ENCODE results near the gene GSTT2B. TPM values are rescaled to one million over a fixed set of nuclear protein-coding genes. Genes with fewer than 3 reads are reported as not detected.
"Not testable (repeated sequence)": the region's sequence is repeated elsewhere in the genome, so short reads cannot be mapped to it uniquely, and the experiment has no call there.

Gene GSTT2B
- total RNA-seq, 3 donors from 2014 or later (not counting 1 experiment from before 2014, with no cell fraction given), result not detected

DNA sequence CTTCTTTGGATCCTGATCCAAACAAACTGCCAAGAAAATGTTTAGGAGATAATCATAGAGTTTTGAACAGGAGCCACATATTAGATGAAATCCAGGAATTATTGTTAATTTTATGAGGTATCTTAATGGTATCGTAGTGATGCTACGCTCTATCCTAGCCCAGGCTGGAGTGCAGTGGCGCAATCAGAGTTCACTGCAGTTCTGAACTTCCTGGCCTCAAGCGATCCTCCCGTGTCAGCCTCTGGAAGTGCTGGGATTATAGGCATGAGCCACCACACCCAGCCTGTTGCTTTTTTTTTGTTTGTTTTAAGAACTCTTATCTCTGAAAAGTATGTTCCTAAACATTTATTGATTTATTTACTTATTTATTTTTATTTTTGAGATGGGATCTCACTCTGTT lies 41.9 kb upstream of the GSTT2B start:
- peaks cover 3% of the 10 kb centered on the region for H3K27me3 ChIP-seq (ENCODE audit: control insufficient read depth, insufficient read depth, low read length)
- intact Hi-C loops (cut with micrococcal nuclease), result no loop called here

GRCh38 chr22:24002272-24002671 lies 41.3 kb upstream of the GSTT2B start:
- Histone ChIP-seq H3K4me1 (ENCODE audit: control insufficient read depth, insufficient read depth, low read length) (no peaks in the 10 kb centered on the region), H3K27ac (ENCODE audit: low read length) (no peak overlapping the region), H3K4me3 (ENCODE audit: low read length) (no peak overlapping the region), H3K36me3 (ENCODE audit: control insufficient read depth, insufficient read depth, low read length) (no peaks in the 10 kb centered on the region), H3K9me3 (ENCODE audit: control insufficient read depth, insufficient read depth, low read length) (no peaks in the 10 kb centered on the region), H3K27me3 (ENCODE audit: control insufficient read depth, insufficient read depth, low read length) (peaks cover 3% of the 10 kb centered on the region)
- Mint-ChIP-seq H3K9me3 (no peaks in the 10 kb centered on the region), H3K36me3 (no peaks in the 10 kb centered on the region), H3K27ac (no peak overlapping the region), H3K27me3 (ENCODE audit: low read depth in 2 of 2) (peaks cover 0 to 10% of the 10 kb centered on the region in 2 donors), H3K4me3 (no peak overlapping the region), H3K4me1 (no peaks in the 10 kb centered on the region)
- WGBS (ENCODE audit: insufficient coverage), result 94% methylated on average over 8 of the region's 10 CpGs
- no peak for DNase-seq
- ATAC-seq, result no peak
- intact Hi-C loops (cut with micrococcal nuclease), result no loop called here
- TF ChIP-seq, protein P1, sequence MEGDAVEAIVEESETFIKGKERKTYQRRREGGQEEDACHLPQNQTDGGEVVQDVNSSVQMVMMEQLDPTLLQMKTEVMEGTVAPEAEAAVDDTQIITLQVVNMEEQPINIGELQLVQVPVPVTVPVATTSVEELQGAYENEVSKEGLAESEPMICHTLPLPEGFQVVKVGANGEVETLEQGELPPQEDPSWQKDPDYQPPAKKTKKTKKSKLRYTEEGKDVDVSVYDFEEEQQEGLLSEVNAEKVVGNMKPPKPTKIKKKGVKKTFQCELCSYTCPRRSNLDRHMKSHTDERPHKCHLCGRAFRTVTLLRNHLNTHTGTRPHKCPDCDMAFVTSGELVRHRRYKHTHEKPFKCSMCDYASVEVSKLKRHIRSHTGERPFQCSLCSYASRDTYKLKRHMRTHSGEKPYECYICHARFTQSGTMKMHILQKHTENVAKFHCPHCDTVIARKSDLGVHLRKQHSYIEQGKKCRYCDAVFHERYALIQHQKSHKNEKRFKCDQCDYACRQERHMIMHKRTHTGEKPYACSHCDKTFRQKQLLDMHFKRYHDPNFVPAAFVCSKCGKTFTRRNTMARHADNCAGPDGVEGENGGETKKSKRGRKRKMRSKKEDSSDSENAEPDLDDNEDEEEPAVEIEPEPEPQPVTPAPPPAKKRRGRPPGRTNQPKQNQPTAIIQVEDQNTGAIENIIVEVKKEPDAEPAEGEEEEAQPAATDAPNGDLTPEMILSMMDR (IDR thresholded peaks at IDR 0.05), result no peak

More for the DNA sequence above, 41.9 kb upstream of the GSTT2B start:
- Mint-ChIP-seq H3K27me3 (ENCODE audit: low read depth in 2 of 2) (peaks cover 0 to 7% of the 10 kb centered on the region in 2 donors), H3K36me3 (no peaks in the 10 kb centered on the region), H3K27ac (no peak overlapping the region), H3K4me1 (no peaks in the 10 kb centered on the region), H3K9me3 (no peaks in the 10 kb centered on the region), H3K4me3 (no peak overlapping the region)
- no peak overlapping the region for H3K4me3 ChIP-seq (ENCODE audit: low read length)
- 87% methylated on average over 5 of the region's 5 CpGs for WGBS (ENCODE audit: insufficient coverage)
- TF ChIP-seq, protein P1 (IDR thresholded peaks at IDR 0.05), result no peak
- H3K4me1 ChIP-seq (ENCODE audit: control insufficient read depth, insufficient read depth, low read length), result no peaks in the 10 kb centered on the region
- H3K9me3 ChIP-seq (ENCODE audit: control insufficient read depth, insufficient read depth, low read length), result no peaks in the 10 kb centered on the region
- no peak overlapping the region for H3K27ac ChIP-seq (ENCODE audit: low read length)
- ATAC-seq, result no peak
- DNase-seq, result no peak
- no peaks in the 10 kb centered on the region for H3K36me3 ChIP-seq (ENCODE audit: control insufficient read depth, insufficient read depth, low read length)

DNA sequence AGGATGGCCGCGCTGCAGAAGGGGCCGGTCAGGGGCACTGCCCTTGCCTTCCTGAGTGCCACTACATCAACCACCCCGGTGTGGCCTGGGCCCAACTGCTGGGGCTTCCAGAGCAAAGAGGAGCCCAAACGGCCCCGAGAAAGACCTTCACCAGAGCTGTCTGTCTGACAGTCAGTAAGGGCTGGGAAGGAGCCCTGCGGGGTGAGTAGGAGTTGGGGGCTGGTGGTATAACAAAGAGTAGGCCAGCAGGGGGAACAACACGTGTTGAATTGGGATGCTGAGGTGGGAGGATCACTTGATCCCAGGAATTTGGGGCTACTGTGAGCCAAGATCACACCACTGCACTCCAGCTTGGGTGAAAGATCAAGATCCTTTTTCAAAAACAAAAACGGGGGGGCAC lies 40.3 kb upstream of the GSTT2B start:
- TF ChIP-seq, protein P1 (IDR thresholded peaks at IDR 0.05), result no peak

DNA sequence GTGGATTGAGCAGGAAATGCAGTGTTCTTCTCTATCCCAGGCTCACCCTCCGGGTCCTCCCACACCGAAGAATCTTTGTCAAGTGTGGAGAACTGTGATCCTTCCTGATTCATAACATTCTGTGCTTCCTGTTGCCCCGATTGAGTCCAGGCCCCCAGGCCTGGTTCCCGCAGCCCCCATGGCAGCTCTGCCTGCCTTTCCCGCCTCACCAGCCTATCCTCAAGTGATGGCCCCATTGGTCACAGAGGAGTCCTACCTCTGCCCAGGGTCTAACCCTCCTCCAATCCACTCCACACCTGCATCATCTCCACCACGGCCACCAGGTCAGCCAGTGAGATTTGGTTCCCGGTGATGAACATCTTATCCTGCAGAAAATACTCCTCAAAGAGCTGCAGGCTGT lies 38.8 kb upstream of the GSTT2B start:
- H3K27ac Mint-ChIP-seq; H3K4me1 ChIP-seq (ENCODE audit: control insufficient read depth, insufficient read depth, low read length); intact Hi-C loops (cut with micrococcal nuclease); H3K9me3 ChIP-seq (ENCODE audit: control insufficient read depth, insufficient read depth, low read length); ATAC-seq; H3K9me3 Mint-ChIP-seq; H3K4me3 ChIP-seq (ENCODE audit: low read length); H3K36me3 Mint-ChIP-seq; H3K27ac ChIP-seq (ENCODE audit: low read length); H3K4me1 Mint-ChIP-seq; H3K36me3 ChIP-seq (ENCODE audit: control insufficient read depth, insufficient read depth, low read length); DNase-seq; H3K27me3 ChIP-seq (ENCODE audit: control insufficient read depth, insufficient read depth, low read length); H3K4me3 Mint-ChIP-seq: not testable (repeated sequence)
- peaks cover 0 to 17% of the 10 kb centered on the region in 2 donors for H3K27me3 Mint-ChIP-seq (ENCODE audit: low read depth in 2 of 2)
- WGBS (ENCODE audit: insufficient coverage), result 81% methylated on average over 7 of the region's 7 CpGs

More for the DNA sequence above, 40.3 kb upstream of the GSTT2B start:
- ATAC-seq (no peak), DNase-seq (no peak)
- H3K4me3 ChIP-seq (ENCODE audit: low read length), result no peak overlapping the region
- intact Hi-C loops (cut with micrococcal nuclease), result no loop called here
- H3K36me3 ChIP-seq (ENCODE audit: control insufficient read depth, insufficient read depth, low read length), result no peaks in the 10 kb centered on the region
- Mint-ChIP-seq H3K9me3 (no peaks in the 10 kb centered on the region), H3K36me3 (no peaks in the 10 kb centered on the region), H3K27ac (no peak overlapping the region), H3K4me3 (no peak overlapping the region), H3K4me1 (no peaks in the 10 kb centered on the region), H3K27me3 (ENCODE audit: low read depth in 2 of 2) (peaks cover 0 to 15% of the 10 kb centered on the region in 2 donors)
- 89% methylated on average over 9 of the region's 9 CpGs for WGBS (ENCODE audit: insufficient coverage)
- no peaks in the 10 kb centered on the region for H3K4me1 ChIP-seq (ENCODE audit: control insufficient read depth, insufficient read depth, low read length)
- H3K9me3 ChIP-seq (ENCODE audit: control insufficient read depth, insufficient read depth, low read length), result no peaks in the 10 kb centered on the region
- H3K27ac ChIP-seq (ENCODE audit: low read length), result no peak overlapping the region
- peaks cover 3% of the 10 kb centered on the region for H3K27me3 ChIP-seq (ENCODE audit: control insufficient read depth, insufficient read depth, low read length)

Measured in natural killer cell (primary cell).